ENCODE measurements around the gene PPHLN1. TPM values are rescaled to one million over a fixed set of nuclear protein-coding genes. Genes with fewer than 3 reads are reported as not detected.
A peak's percentile ranks its signal among the peaks of the same experiment; 100 is the strongest.

The PPHLN1 gene
- total RNA-seq, 4 donors from 2014 or later: 44.9 to 324 (median 59.6) TPM

- Histone ChIP-seq H3K36me3 (no peaks in the 10 kb centered on the region), H3K27me3 (peaks cover 40% of the 10 kb centered on the region), H3K27ac (peak overlapping the region; percentile 82 to 87 (median 84)), H3K4me3 (peak overlapping the region; percentile 50 to 70 (median 64)), H3K4me1 (peaks cover 0 to 18% (median 8%) of the 10 kb centered on the region in 4 donors), H3K9me3 (no peaks in the 10 kb centered on the region)
- intact Hi-C loops (cut with DNase I; ENCODE audit: low total_unique reads): loop anchor here (5.0 kb wide), 1 partner anchor 89 kb away; no protein-coding TSS in a partner anchor
- in situ Hi-C loops (cut with MboI; ENCODE audit: low pct_ligation_motif_present in 1 of 4, low pct_unique_long_range_greater_than_20kb in 1 of 4, low sequenced_read_pairs in 3 of 4): loop anchor here in 2 of 4 donors (25.0 kb wide), 2 partner anchors 104 to 804 kb away; partner anchors contain the start of gene PRICKLE1 (in 1 of the 2)
- DNase-seq: peak; percentile 35
- no peak for TF ChIP-seq CTCF (IDR thresholded peaks at IDR 0.05)
- TF ChIP-seq POLR2A (IDR thresholded peaks at IDR 0.05): no peak
- no peak for TF ChIP-seq POLR2AphosphoS5 (IDR thresholded peaks at IDR 0.05)
- TF ChIP-seq EP300 (IDR thresholded peaks at IDR 0.05; ENCODE audit: low read depth): no peak
- WGBS, 2 donors (ENCODE audit: low coverage in 1 of 2): 0% methylated on average over 3 of the region's 30 CpGs; no CpG with 5 or more reads in 1 of the 2 donors
Observed at GRCh38 chr12:42483521-42483790, 157.5 kb downstream of the PPHLN1 start.

GRCh38 chr12:42484996-42485395 is 159.0 kb downstream of the PPHLN1 start:
- TF ChIP-seq POLR2AphosphoS5 (IDR thresholded peaks at IDR 0.05) (no peak), CTCF (IDR thresholded peaks at IDR 0.05) (no peak), EP300 (IDR thresholded peaks at IDR 0.05; ENCODE audit: low read depth) (no peak), POLR2A (IDR thresholded peaks at IDR 0.05) (no peak)
- in situ Hi-C loops (cut with MboI; ENCODE audit: low pct_ligation_motif_present in 1 of 4, low pct_unique_long_range_greater_than_20kb in 1 of 4, low sequenced_read_pairs in 3 of 4) (loop anchor here in 2 of 4 donors (25.0 kb wide), 2 partner anchors 102 to 802 kb away; partner anchors contain the start of gene PRICKLE1 (in 1 of the 2)), intact Hi-C loops (cut with DNase I; ENCODE audit: low total_unique reads) (loop anchor here (5.0 kb wide), 1 partner anchor 87 kb away; no protein-coding TSS in a partner anchor)
- peaks cover 0 to 18% (median 8%) of the 10 kb centered on the region in 4 donors for H3K4me1 ChIP-seq
- 55 to 60% methylated on average over 3 of the region's 3 CpGs for WGBS, 2 donors (ENCODE audit: low coverage in 1 of 2)
- H3K9me3 ChIP-seq: no peaks in the 10 kb centered on the region
- no peak for DNase-seq
- no peaks in the 10 kb centered on the region for H3K36me3 ChIP-seq
- H3K27me3 ChIP-seq: peaks cover 34% of the 10 kb centered on the region
- no peak overlapping the region for H3K4me3 ChIP-seq
- peak overlapping the region in 2 of 4 donors; percentile 82 to 87 for H3K27ac ChIP-seq

GRCh38 chr12:42485823-42486222 is 159.9 kb downstream of the PPHLN1 start:
- H3K9me3 ChIP-seq: no peaks in the 10 kb centered on the region
- intact Hi-C loops (cut with DNase I; ENCODE audit: low total_unique reads): no loop called here
- in situ Hi-C loops (cut with MboI; ENCODE audit: low pct_ligation_motif_present in 1 of 4, low pct_unique_long_range_greater_than_20kb in 1 of 4, low sequenced_read_pairs in 3 of 4): loop anchor here in 2 of 4 donors (25.0 kb wide), 2 partner anchors 101 to 801 kb away; partner anchors contain the start of gene PRICKLE1 (in 1 of the 2)
- H3K27me3 ChIP-seq: peaks cover 34% of the 10 kb centered on the region
- 66 to 74% methylated on average over 3 of the region's 3 CpGs for WGBS, 2 donors (ENCODE audit: low coverage in 1 of 2)
- no peak for DNase-seq
- TF ChIP-seq CTCF (IDR thresholded peaks at IDR 0.05): no peak
- TF ChIP-seq EP300 (IDR thresholded peaks at IDR 0.05; ENCODE audit: low read depth): no peak
- no peak for TF ChIP-seq POLR2AphosphoS5 (IDR thresholded peaks at IDR 0.05)
- TF ChIP-seq POLR2A (IDR thresholded peaks at IDR 0.05): no peak
- peaks cover 0 to 18% (median 8%) of the 10 kb centered on the region in 4 donors for H3K4me1 ChIP-seq
- H3K4me3 ChIP-seq: no peak overlapping the region
- H3K36me3 ChIP-seq: no peaks in the 10 kb centered on the region
- H3K27ac ChIP-seq: no peak overlapping the region

- Histone ChIP-seq H3K4me1 (peaks cover 0 to 18% (median 8%) of the 10 kb centered on the region in 4 donors), H3K4me3 (no peak overlapping the region), H3K9me3 (no peaks in the 10 kb centered on the region), H3K27me3 (peaks cover 30% of the 10 kb centered on the region), H3K27ac (no peak overlapping the region), H3K36me3 (no peaks in the 10 kb centered on the region)
- no peak for DNase-seq
- no peak for TF ChIP-seq EP300 (IDR thresholded peaks at IDR 0.05; ENCODE audit: low read depth)
- no peak for TF ChIP-seq CTCF (IDR thresholded peaks at IDR 0.05)
- TF ChIP-seq POLR2AphosphoS5 (IDR thresholded peaks at IDR 0.05): no peak
- no peak for TF ChIP-seq POLR2A (IDR thresholded peaks at IDR 0.05)
- in situ Hi-C loops (cut with MboI; ENCODE audit: low pct_ligation_motif_present in 1 of 4, low pct_unique_long_range_greater_than_20kb in 1 of 4, low sequenced_read_pairs in 3 of 4) (loop anchor here in 2 of 4 donors (25.0 kb wide), 2 partner anchors 101 to 801 kb away; partner anchors contain the start of gene PRICKLE1 (in 1 of the 2)), intact Hi-C loops (cut with DNase I; ENCODE audit: low total_unique reads) (no loop called here)
- 58 to 68% methylated on average over 2 of the region's 2 CpGs for WGBS, 2 donors (ENCODE audit: low coverage in 1 of 2)
Observed at GRCh38 chr12:42486407-42486806, 160.4 kb downstream of the PPHLN1 start.

Data from transverse colon (tissue), 4 donors.